ENCODE data around the gene PCDH12.

PCDH12 gene

GRCh38 chr5:141904551-141904950, 53.5 kb downstream of the PCDH12 start:
- no peak overlapping the region for H3K4me3 ChIP-seq (ENCODE audit: low read depth, low read length)
- no peak for DNase-seq (ENCODE audit: low read depth)
- TF ChIP-seq CTCF (IDR thresholded peaks at IDR 0.05; ENCODE audit: low read depth, low read length, missing control alignments): no peak

- no peak for DNase-seq (ENCODE audit: low read depth)
- no peak for TF ChIP-seq CTCF (IDR thresholded peaks at IDR 0.05; ENCODE audit: low read depth, low read length, missing control alignments)
- H3K4me3 ChIP-seq (ENCODE audit: low read depth, low read length): no peak overlapping the region
Measured at GRCh38 chr5:141903261-141903660, 54.7 kb downstream of the PCDH12 start.

- no peak for TF ChIP-seq CTCF (IDR thresholded peaks at IDR 0.05; ENCODE audit: low read depth, low read length, missing control alignments)
- DNase-seq (ENCODE audit: low read depth): no peak
- H3K4me3 ChIP-seq (ENCODE audit: low read depth, low read length): no peak overlapping the region
Measured at GRCh38 chr5:141902015-141902814, 55.8 kb downstream of the PCDH12 start.

DNA sequence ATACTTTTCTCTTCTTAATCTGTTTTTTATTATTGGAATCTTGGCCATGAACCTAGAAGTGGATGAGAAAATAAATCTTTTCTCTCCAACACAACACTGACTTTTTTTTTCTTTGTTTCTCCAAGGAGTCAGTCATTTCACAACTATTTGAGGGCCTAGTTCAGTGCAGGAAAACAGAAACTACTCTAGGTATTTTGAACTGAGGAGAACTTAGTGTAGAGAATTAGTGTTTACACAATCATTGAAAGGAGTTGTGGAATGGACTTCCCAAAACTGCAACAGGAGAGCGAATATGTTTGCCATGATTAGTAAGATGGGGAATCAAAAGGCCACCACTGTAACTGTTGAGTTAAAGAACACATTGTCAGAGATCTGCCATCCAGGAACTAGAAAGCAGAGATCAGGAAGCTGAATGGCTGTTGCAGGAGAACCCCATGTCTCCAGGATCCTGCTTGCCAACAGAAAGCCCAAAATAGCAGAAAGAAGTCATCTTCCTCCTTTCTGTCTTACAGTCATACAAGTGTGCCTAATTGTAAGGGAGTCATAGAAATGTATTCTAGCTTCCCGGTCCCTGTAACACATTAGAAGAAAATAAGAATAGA, 59.5 kb downstream of the PCDH12 start:
- TF ChIP-seq CTCF (IDR thresholded peaks at IDR 0.05; ENCODE audit: low read depth, low read length, missing control alignments): no peak
- no peak overlapping the region for H3K4me3 ChIP-seq (ENCODE audit: low read depth, low read length)
- no peak for DNase-seq (ENCODE audit: low read depth)

DNA sequence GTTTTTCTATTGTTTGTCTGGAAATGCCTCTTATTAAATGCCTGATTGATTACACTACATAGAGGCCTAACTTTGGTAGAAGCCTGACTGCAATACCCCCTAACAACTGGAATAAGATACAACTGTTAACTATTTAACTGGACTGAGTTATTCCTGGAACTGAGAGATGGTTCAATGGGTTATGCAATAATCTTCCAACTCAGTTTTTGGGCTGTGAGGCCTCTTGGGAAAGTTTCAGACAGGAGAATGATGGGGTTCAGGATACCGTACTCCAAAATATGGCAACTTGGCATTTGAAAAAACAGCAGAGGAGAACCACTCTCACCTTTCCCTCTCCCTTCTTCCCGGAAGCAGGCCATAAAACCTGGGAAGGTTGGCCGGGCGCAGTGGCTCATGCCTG, 60.6 kb downstream of the PCDH12 start:
- no peak for TF ChIP-seq CTCF (IDR thresholded peaks at IDR 0.05; ENCODE audit: low read depth, low read length, missing control alignments)
- DNase-seq (ENCODE audit: low read depth): no peak
- H3K4me3 ChIP-seq (ENCODE audit: low read depth, low read length): no peak overlapping the region

Data from GM12864 (cell line).